GM21576 (cell line): ENCODE data around the gene C14orf93.
"Not testable (repeated sequence)": the region's sequence is repeated elsewhere in the genome, so short reads cannot be mapped to it uniquely, and the experiment has no call there.

Source experiments
- ATAC-seq: cut with Tn5 transposase; IDR thresholded peaks from one replicate; pipeline ENCODE4 v1.9.1; 2021; ENCODE audit warnings: mild to moderate bottlenecking, moderate library complexity; ENCODE audit not compliant: unreplicated experiment

C14orf93 gene

GRCh38 chr14:22976620-22977433 lies 33.1 kb downstream of the C14orf93 start:
- no peak for ATAC-seq

- ATAC-seq: no peak
These were observed 35.2 kb downstream of the C14orf93 start for GRCh38 chr14:22974530-22975313.

GRCh38 chr14:22973217-22974032 lies 36.5 kb downstream of the C14orf93 start:
- no peak for ATAC-seq

GRCh38 chr14:22972313-22972930 lies 37.5 kb downstream of the C14orf93 start:
- ATAC-seq: no peak

- ATAC-seq: no peak
These were observed 38.8 kb downstream of the C14orf93 start for GRCh38 chr14:22971152-22971551.

GRCh38 chr14:22966783-22967269 lies 43.1 kb downstream of the C14orf93 start:
- ATAC-seq: no peak

GRCh38 chr14:22965916-22966782 lies 43.8 kb downstream of the C14orf93 start:
- ATAC-seq: not testable (repeated sequence)

GRCh38 chr14:22962061-22962676 lies 47.8 kb downstream of the C14orf93 start:
- no peak for ATAC-seq

- no peak for ATAC-seq
These were observed 54.0 kb downstream of the C14orf93 start for GRCh38 chr14:22955702-22956569.

GRCh38 chr14:22952418-22952817 lies 57.5 kb downstream of the C14orf93 start:
- ATAC-seq: no peak

- not testable (repeated sequence) for ATAC-seq
These were observed 58.1 kb downstream of the C14orf93 start for GRCh38 chr14:22951795-22952194.

- no peak for ATAC-seq
These were observed 64.3 kb downstream of the C14orf93 start for GRCh38 chr14:22945642-22946041.

- no peak for ATAC-seq
These were observed 70.3 kb downstream of the C14orf93 start for GRCh38 chr14:22939684-22940083.
